CD4-positive, alpha-beta T cell (primary cell): Measurements from ENCODE around the gene INTS11. TPM values are rescaled to one million over a fixed set of nuclear protein-coding genes. Genes with fewer than 3 reads are reported as not detected.

Experiments used
- ATAC-seq: fragments of 200-7000 bp; cut with Tn5 transposase; one replicate; pipeline ENCODE4 v1.10.0; 2022; ENCODE audit warnings: mild to moderate bottlenecking; ENCODE audit not compliant: poor library complexity
- CTCF ChIA-PET: fragments of 350-600 bp; sonication (Branson Sonifier 250); formaldehyde crosslinking; loops from one replicate; lab custom pipeline; 2021; ENCODE audit warnings: antibody characterized with exemption, inconsistent platforms; lab: Charles Lee
- POLR2A ChIA-PET: fragments of 350-600 bp; sonication (Branson Sonifier 250); formaldehyde crosslinking; loops from one replicate; lab custom pipeline; 2021; ENCODE audit warnings: antibody characterized with exemption, inconsistent platforms; lab: Charles Lee
- DNase-seq, 14 experiments: peaks; one replicate each; pipeline ENCODE4 v3.0.0-alpha.2; 2013 to 2020; ENCODE audit warnings: mixed read lengths in 2 of 14
- H3K27ac ChIP-seq, 2 donors: one replicate each; pipeline versions ENCODE4 v1.5.1 to v1.7.0; 2013; ENCODE audit warnings: low read length in 2 of 2, low read depth in 1 of 2, mild to moderate bottlenecking in 1 of 2
- H3K27me3 ChIP-seq, 2 experiments: 1 replicate in 1 of 2; 2 replicates in 1 of 2; pipeline versions ENCODE4 v1.6.1 to v1.7.0; 2013; ENCODE audit warnings: low read length in 2 of 2, control low read depth in 1 of 2, mild to moderate bottlenecking in 1 of 2, moderate library complexity in 1 of 2; ENCODE audit not compliant: insufficient read depth in 2 of 2, control insufficient read depth in 1 of 2
- H3K36me3 ChIP-seq: one replicate; pipeline ENCODE4 v1.6.1; 2013; ENCODE audit warnings: low read length, control low read depth; ENCODE audit not compliant: insufficient read depth
- H3K4me1 ChIP-seq: one replicate; pipeline ENCODE4 v1.6.1; 2013; ENCODE audit warnings: low read length, control low read depth; ENCODE audit not compliant: insufficient read depth
- H3K4me3 ChIP-seq: one replicate; pipeline ENCODE4 v1.5.1; 2013; ENCODE audit warnings: mild to moderate bottlenecking, low read length, moderate library complexity
- H3K9me3 ChIP-seq, 2 experiments: 1 replicate in 1 of 2; 2 replicates in 1 of 2; pipeline versions ENCODE4 v1.6.1 to v1.7.0; 2013; ENCODE audit warnings: low read length in 2 of 2, mild to moderate bottlenecking in 2 of 2, control low read depth in 1 of 2, moderate library complexity in 1 of 2; ENCODE audit not compliant: control insufficient read depth in 1 of 2, insufficient read depth in 1 of 2
- H3K27ac Mint-ChIP-seq: one replicate; pipeline ENCODE4 v1.8.0; 2020; ENCODE audit warnings: mixed read lengths
- H3K27me3 Mint-ChIP-seq: one replicate; pipeline ENCODE4 v1.8.0; 2021; ENCODE audit warnings: mixed read lengths
- H3K36me3 Mint-ChIP-seq: one replicate; pipeline ENCODE4 v1.8.0; 2021; ENCODE audit warnings: low read depth, mixed read lengths
- H3K4me1 Mint-ChIP-seq: one replicate; pipeline ENCODE4 v1.8.0; 2021; ENCODE audit warnings: low read depth, mixed read lengths
- H3K4me3 Mint-ChIP-seq: one replicate; pipeline ENCODE4 v1.8.0; 2020; ENCODE audit warnings: mild to moderate bottlenecking, mixed read lengths
- H3K9me3 Mint-ChIP-seq: one replicate; pipeline ENCODE4 v1.8.0; 2020; ENCODE audit warnings: mixed read lengths
- CTCF ChIP-seq: fragments of 200-600 bp; IDR thresholded peaks from one replicate; pipeline ENCODE4 v1.8.0; 2022; ENCODE audit warnings: antibody characterized with exemption, mild to moderate bottlenecking
- intact Hi-C, 2 experiments: fragments of 100-400 bp; cut with DNase I in 1 of 2; cut with micrococcal nuclease in 1 of 2; formaldehyde crosslinking; loops; one replicate each; pipeline versions ENCODE4 v1.15.1 to v1.9.0; 2023 to 2025; cut with DNase I, micrococcal nuclease
- total RNA-seq, 174 experiments: library from RNA in 2 of 174; stranded (reverse) in 2 of 174; gene quantifications; one replicate each; pipeline ENCODE4 v1.2.3 and lab custom pipeline; 2021 to 2026

Gene INTS11
- total RNA-seq, 2 experiments from 2014 or later, result 130 to 137 TPM

DNA sequence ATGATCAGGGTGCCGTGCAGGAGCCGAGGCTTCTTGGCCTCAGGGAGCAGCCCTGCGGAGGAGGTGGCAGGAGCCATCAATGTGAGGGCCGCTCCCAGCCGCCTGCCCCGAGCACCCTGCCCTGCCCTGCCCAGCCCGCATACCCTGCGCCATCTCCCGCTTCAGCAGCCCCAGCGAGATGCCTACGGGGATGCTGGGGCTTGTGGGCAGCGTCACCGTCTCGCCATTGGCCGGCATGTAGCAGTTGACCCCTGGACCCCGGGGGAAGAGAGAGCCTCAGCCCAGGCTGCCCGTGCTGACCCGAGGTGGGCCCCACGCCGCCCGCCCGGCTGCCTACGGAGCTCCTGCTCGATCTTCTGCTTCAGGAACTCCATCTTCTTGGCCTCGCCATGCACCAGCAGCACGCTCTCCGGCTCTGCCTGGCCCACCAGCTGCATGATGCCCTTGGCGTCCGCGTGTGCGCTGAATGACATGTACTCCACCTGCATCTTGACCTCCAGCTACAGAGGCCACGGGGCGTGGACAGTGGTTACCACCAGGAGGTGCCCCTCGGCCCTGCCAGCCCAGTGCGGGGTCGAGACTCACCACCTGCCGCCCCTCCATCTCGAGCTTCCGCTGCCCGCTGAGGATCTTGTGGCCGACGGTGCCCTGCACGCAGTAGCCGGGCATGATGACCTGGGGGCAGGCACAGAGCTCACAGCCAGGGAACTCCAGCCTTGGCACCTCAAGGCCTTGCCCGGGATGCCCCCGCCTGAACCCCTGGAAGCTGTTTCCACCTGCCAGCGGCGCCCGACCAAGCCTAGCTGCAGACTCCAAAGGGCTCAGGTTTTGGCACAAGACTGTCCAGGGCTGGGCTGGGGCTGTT, 11.8 kb downstream of the INTS11 start:
- Histone ChIP-seq H3K9me3 (no peaks in the 10 kb centered on the region), H3K27ac (no peak overlapping the region), H3K4me3 (no peak overlapping the region), H3K27me3 (no peaks in the 10 kb centered on the region), H3K36me3 (peaks cover 59% of the 10 kb centered on the region), H3K4me1 (peaks cover 21% of the 10 kb centered on the region)
- peaks cover 28% of the 10 kb centered on the region for H3K36me3 Mint-ChIP-seq
- H3K9me3 Mint-ChIP-seq, result no peaks in the 10 kb centered on the region
- CTCF ChIA-PET, result no interaction called here
- H3K4me3 Mint-ChIP-seq, result peak overlapping the region; percentile 51
- DNase-seq (no peak), ATAC-seq (no peak)
- H3K27ac Mint-ChIP-seq, result no peak overlapping the region
- no peaks in the 10 kb centered on the region for H3K27me3 Mint-ChIP-seq
- peaks cover 4% of the 10 kb centered on the region for H3K4me1 Mint-ChIP-seq
- no peak for TF ChIP-seq CTCF
- intact Hi-C loops, result no loop called here
- POLR2A ChIA-PET, result no interaction called here

DNA sequence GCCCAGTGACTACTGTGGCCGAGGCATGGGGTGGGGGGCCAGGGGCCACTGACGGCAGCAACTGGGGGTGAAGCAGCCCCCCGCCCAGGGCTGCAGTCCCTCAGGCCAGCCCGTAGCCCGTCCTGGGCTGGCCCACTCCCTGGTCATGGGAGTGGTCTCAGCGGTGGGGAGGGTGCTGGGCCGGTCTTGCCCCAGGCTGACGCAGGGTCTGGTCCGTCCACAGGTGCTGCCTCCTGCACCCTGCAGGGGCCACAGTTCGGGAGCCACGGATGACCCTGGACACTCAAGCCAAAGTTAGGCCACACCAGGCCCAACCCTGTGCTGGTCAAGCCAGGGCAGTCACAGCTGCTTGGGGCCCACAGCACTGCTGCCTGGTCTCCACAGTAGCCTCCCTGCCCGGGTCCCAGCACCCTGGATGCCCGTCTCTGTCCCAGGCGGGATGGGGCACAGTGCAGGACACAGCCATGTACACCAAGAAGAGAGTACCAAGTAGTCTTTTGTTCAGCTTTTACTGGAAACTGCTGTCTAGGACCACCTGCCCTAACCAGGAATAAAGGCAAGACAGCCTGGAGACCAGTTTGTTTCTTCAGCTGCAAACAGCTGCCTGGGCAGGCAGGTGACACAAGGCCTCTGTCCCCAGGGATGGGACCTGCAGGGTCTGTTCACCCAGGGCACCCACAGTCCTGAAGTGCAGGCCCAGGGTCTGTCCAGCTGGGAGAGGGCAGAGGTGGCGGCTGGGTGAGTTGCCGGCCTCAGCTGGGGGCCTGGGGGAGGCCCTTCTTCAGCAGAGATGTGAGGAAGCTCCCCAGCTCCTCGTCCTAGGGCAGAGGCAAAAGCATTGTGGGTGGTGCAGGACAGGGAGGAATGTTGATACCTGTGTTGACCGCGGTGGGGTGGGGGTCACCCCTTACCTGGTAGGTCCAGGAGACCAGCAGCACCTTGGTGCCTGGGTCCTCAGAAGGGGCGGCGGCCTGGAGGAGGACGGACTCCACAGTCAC, 13.1 kb downstream of the INTS11 start:
- intact Hi-C loops, result no loop called here
- no peaks in the 10 kb centered on the region for H3K9me3 ChIP-seq
- no peak for ATAC-seq
- H3K4me3 ChIP-seq, result no peak overlapping the region
- peaks cover 54% of the 10 kb centered on the region for H3K36me3 ChIP-seq
- H3K27ac ChIP-seq, result no peak overlapping the region
- Mint-ChIP-seq H3K9me3 (no peaks in the 10 kb centered on the region), H3K27ac (peak overlapping the region; percentile 36), H3K36me3 (peaks cover 29% of the 10 kb centered on the region), H3K4me1 (peaks cover 12% of the 10 kb centered on the region), H3K4me3 (peak overlapping the region; percentile 65), H3K27me3 (no peaks in the 10 kb centered on the region)
- POLR2A ChIA-PET, result interaction anchor here (0.8 to 1.5 kb wide), 2 partner anchors 64 to 88 kb away, joined by 3 read pairs; partner anchors contain the start of gene CCNL2
- DNase-seq, result peak in 1 of 14 experiments; percentile 42
- CTCF ChIA-PET, result no interaction called here
- H3K4me1 ChIP-seq, result peaks cover 31% of the 10 kb centered on the region
- no peaks in the 10 kb centered on the region for H3K27me3 ChIP-seq
- no peak for TF ChIP-seq CTCF

DNA sequence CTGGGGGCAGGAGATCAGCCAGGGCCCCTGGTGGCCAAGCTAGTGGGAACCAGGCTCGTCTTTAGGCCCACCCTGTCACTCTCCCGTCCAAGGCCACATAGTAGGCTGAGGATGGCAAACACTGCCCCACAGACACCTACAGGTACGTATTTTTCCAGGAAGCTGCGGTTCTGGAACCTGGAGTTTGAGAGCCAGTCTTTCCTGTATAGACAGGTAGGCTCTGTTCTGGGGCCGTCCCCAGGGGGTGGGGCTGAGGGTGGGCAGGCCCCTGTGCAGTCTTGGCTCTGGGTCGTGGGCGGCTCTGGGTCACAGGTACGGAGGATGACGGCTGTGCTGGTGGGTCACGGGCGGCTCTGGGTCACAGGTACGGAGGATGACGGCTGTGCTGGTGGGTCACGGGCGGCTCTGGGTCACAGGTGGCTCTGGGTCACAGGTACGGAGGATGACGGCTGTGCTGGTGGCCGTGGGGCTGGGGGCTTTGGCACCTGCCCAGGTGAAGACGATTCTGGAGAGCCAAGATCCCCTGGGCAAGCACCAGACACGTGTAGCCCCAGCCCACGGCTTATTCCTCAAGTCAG, 13.9 kb downstream of the INTS11 start:
- H3K27ac ChIP-seq, result no peak overlapping the region
- peaks cover 20% of the 10 kb centered on the region for H3K4me1 Mint-ChIP-seq
- H3K36me3 Mint-ChIP-seq, result peaks cover 29% of the 10 kb centered on the region
- H3K9me3 Mint-ChIP-seq, result no peaks in the 10 kb centered on the region
- peak overlapping the region; percentile 36 for H3K27ac Mint-ChIP-seq
- ATAC-seq, result no peak
- CTCF ChIA-PET, result no interaction called here
- H3K27me3 Mint-ChIP-seq, result no peaks in the 10 kb centered on the region
- POLR2A ChIA-PET, result interaction anchor here (0.9 to 1.5 kb wide), 2 partner anchors 15 to 65 kb away, joined by 3 to 4 read pairs; no protein-coding TSS in a partner anchor
- intact Hi-C loops, result no loop called here
- H3K4me3 ChIP-seq, result no peak overlapping the region
- peaks cover 51% of the 10 kb centered on the region for H3K36me3 ChIP-seq
- H3K27me3 ChIP-seq, result no peaks in the 10 kb centered on the region
- no peaks in the 10 kb centered on the region for H3K9me3 ChIP-seq
- peaks cover 39% of the 10 kb centered on the region for H3K4me1 ChIP-seq
- peak overlapping the region; percentile 71 for H3K4me3 Mint-ChIP-seq
- TF ChIP-seq CTCF, result no peak
- DNase-seq, result no peak
